Mammary epithelial cell (primary cell): ENCODE results near the gene ARMS2.

Experiments used
- EZH2 ChIP-seq: IDR thresholded peaks from 2 replicates; pipeline ENCODE4 v1.6.1; 2012; ENCODE audit warnings: low read length, inconsistent platforms, borderline replicate concordance
- TF ChIP-seq, protein P1 (sequence below), 2 donors: IDR thresholded peaks in 1 of 2; conservative IDR thresholded peaks in 1 of 2; 2 replicates each; pipeline ENCODE4 v1.5.1; 2011 to 2012; ENCODE audit warnings: inconsistent platforms in 2 of 2, low read length in 2 of 2, mild to moderate bottlenecking in 2 of 2, control low read depth in 1 of 2, low read depth in 1 of 2; ENCODE audit not compliant: insufficient read depth in 1 of 2; ENCODE audit errors: extremely low read depth in 1 of 2

DNA sequence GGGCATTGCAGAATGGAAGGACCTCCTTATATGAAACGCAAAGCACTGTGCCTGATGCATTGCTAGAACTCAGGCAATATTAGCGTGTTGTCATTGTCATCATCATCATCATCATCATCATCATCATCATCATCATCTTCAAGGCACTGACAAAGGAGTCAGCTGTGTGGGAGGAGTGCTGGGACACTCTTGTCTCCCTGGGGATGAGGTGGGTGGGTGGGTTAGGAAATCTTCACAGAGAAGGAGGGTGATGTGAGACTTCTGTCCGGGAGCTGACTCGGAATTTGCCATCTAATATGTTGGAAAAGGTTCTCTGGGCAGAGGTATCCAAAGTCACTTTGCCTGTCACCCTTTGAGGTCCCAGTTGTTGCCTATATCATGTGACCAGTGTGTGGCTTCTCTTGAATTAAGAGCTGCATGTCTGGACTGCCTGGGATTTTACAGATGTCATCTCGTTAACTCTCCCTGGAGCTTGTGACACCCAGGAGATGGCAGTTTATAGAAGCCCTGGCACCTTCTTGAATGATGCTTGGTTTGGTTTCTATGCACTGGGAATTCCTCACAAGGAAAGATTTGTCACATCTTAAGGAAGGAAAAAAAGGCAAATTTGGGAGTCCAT is 14.0 kb downstream of the ARMS2 start:
- TF ChIP-seq, protein P1, sequence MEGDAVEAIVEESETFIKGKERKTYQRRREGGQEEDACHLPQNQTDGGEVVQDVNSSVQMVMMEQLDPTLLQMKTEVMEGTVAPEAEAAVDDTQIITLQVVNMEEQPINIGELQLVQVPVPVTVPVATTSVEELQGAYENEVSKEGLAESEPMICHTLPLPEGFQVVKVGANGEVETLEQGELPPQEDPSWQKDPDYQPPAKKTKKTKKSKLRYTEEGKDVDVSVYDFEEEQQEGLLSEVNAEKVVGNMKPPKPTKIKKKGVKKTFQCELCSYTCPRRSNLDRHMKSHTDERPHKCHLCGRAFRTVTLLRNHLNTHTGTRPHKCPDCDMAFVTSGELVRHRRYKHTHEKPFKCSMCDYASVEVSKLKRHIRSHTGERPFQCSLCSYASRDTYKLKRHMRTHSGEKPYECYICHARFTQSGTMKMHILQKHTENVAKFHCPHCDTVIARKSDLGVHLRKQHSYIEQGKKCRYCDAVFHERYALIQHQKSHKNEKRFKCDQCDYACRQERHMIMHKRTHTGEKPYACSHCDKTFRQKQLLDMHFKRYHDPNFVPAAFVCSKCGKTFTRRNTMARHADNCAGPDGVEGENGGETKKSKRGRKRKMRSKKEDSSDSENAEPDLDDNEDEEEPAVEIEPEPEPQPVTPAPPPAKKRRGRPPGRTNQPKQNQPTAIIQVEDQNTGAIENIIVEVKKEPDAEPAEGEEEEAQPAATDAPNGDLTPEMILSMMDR (conservative IDR thresholded peaks at IDR 0.05 in 1 of 2, IDR thresholded peaks at IDR 0.05 in 1 of 2; ENCODE audit: extremely low read depth in 1 of 2, insufficient read depth in 1 of 2, low read depth in 1 of 2, low read length in 2 of 2), result no peak
- TF ChIP-seq EZH2, result no peak
